Activated CD4-positive, alpha-beta memory T cell treated with anti-CD3 and anti-CD28 coated beads, Interleukin-2, amount 10 ng/mL, durations not matched to agents 7 days and 5 days (primary cell): ENCODE data around the gene AKR1C1. TPM values are rescaled to one million over a fixed set of nuclear protein-coding genes. Genes with fewer than 3 reads are reported as not detected.
"Not testable (repeated sequence)": the region's sequence is repeated elsewhere in the genome, so short reads cannot be mapped to it uniquely, and the experiment has no call there.

Experiments used
- CTCF ChIA-PET: fragments of 350-600 bp; sonication (Branson Sonifier 250); formaldehyde crosslinking; loops from one replicate; lab custom pipeline; 2021; ENCODE audit warnings: antibody characterized with exemption, inconsistent platforms; lab: Charles Lee
- POLR2A ChIA-PET: fragments of 350-600 bp; sonication (Branson Sonifier 250); formaldehyde crosslinking; loops from one replicate; lab custom pipeline; 2021; ENCODE audit warnings: antibody characterized with exemption; lab: Charles Lee
- DNase-seq: peaks from one replicate; pipeline ENCODE4 v3.0.0-alpha.2; 2020
- H3K27ac Mint-ChIP-seq: one replicate; pipeline ENCODE4 v1.8.0; 2021; ENCODE audit warnings: mild to moderate bottlenecking, mixed read lengths
- H3K27me3 Mint-ChIP-seq: one replicate; pipeline ENCODE4 v1.8.0; 2021; ENCODE audit warnings: mixed read lengths
- H3K36me3 Mint-ChIP-seq: one replicate; pipeline ENCODE4 v1.8.0; 2021; ENCODE audit warnings: low read depth, mixed read lengths
- H3K4me1 Mint-ChIP-seq: one replicate; pipeline ENCODE4 v1.8.0; 2021; ENCODE audit warnings: mixed read lengths
- H3K4me3 Mint-ChIP-seq: one replicate; pipeline ENCODE4 v1.8.0; 2021; ENCODE audit warnings: mild to moderate bottlenecking, mixed read lengths
- H3K9me3 Mint-ChIP-seq: one replicate; pipeline ENCODE4 v1.8.0; 2021; ENCODE audit warnings: mixed read lengths
- total RNA-seq, 2 experiments: library from RNA; stranded (reverse); gene quantifications; one replicate each; pipeline ENCODE4 v1.2.3, GENCODE V29; 2021

Gene AKR1C1
- total RNA-seq, 2 experiments from 2014 or later, result 0.33 to 0.85 TPM

- H3K9me3 Mint-ChIP-seq, CTCF ChIA-PET, H3K4me3 Mint-ChIP-seq, DNase-seq, POLR2A ChIA-PET, H3K27ac Mint-ChIP-seq, H3K27me3 Mint-ChIP-seq, H3K36me3 Mint-ChIP-seq, H3K4me1 Mint-ChIP-seq: not testable (repeated sequence)
These were observed 40.8 kb downstream of the AKR1C1 start for GRCh38 chr10:5004030-5004385.

GRCh38 chr10:5004501-5004900 is 41.3 kb downstream of the AKR1C1 start:
- H3K4me3 Mint-ChIP-seq, H3K27ac Mint-ChIP-seq, H3K27me3 Mint-ChIP-seq, H3K36me3 Mint-ChIP-seq, H3K9me3 Mint-ChIP-seq, H3K4me1 Mint-ChIP-seq, DNase-seq, POLR2A ChIA-PET, CTCF ChIA-PET: not testable (repeated sequence)

GRCh38 chr10:5008857-5009548 is 45.8 kb downstream of the AKR1C1 start:
- H3K4me1 Mint-ChIP-seq, H3K9me3 Mint-ChIP-seq, H3K27me3 Mint-ChIP-seq, H3K4me3 Mint-ChIP-seq, H3K36me3 Mint-ChIP-seq, CTCF ChIA-PET, POLR2A ChIA-PET, DNase-seq, H3K27ac Mint-ChIP-seq: not testable (repeated sequence)

GRCh38 chr10:5010043-5010442 is 46.8 kb downstream of the AKR1C1 start:
- H3K4me1 Mint-ChIP-seq, H3K27me3 Mint-ChIP-seq, DNase-seq, POLR2A ChIA-PET, CTCF ChIA-PET, H3K9me3 Mint-ChIP-seq, H3K36me3 Mint-ChIP-seq, H3K4me3 Mint-ChIP-seq, H3K27ac Mint-ChIP-seq: not testable (repeated sequence)

- POLR2A ChIA-PET, H3K4me1 Mint-ChIP-seq, H3K36me3 Mint-ChIP-seq, CTCF ChIA-PET, H3K9me3 Mint-ChIP-seq, H3K27me3 Mint-ChIP-seq, DNase-seq, H3K4me3 Mint-ChIP-seq, H3K27ac Mint-ChIP-seq: not testable (repeated sequence)
These were observed 48.2 kb downstream of the AKR1C1 start for GRCh38 chr10:5011392-5011791.

GRCh38 chr10:5012595-5012994 is 49.4 kb downstream of the AKR1C1 start:
- no peak overlapping the region for H3K4me3 Mint-ChIP-seq
- H3K9me3 Mint-ChIP-seq, result no peaks in the 10 kb centered on the region
- no peak overlapping the region for H3K27ac Mint-ChIP-seq
- no peaks in the 10 kb centered on the region for H3K4me1 Mint-ChIP-seq
- no peaks in the 10 kb centered on the region for H3K36me3 Mint-ChIP-seq
- peaks cover 6% of the 10 kb centered on the region for H3K27me3 Mint-ChIP-seq
- ChIA-PET CTCF (no interaction called here), POLR2A (no interaction called here)
- no peak for DNase-seq

GRCh38 chr10:5013385-5013784 is 50.2 kb downstream of the AKR1C1 start:
- POLR2A ChIA-PET, result no interaction called here
- no peaks in the 10 kb centered on the region for H3K9me3 Mint-ChIP-seq
- DNase-seq, result no peak
- H3K4me1 Mint-ChIP-seq, result no peaks in the 10 kb centered on the region
- H3K27me3 Mint-ChIP-seq, result peaks cover 8% of the 10 kb centered on the region
- H3K36me3 Mint-ChIP-seq, result no peaks in the 10 kb centered on the region
- CTCF ChIA-PET, result no interaction called here
- H3K4me3 Mint-ChIP-seq, result no peak overlapping the region
- no peak overlapping the region for H3K27ac Mint-ChIP-seq

GRCh38 chr10:5014200-5014910 is 51.1 kb downstream of the AKR1C1 start:
- DNase-seq, H3K9me3 Mint-ChIP-seq: not testable (repeated sequence)

GRCh38 chr10:5014936-5015335 is 51.7 kb downstream of the AKR1C1 start:
- Mint-ChIP-seq H3K27me3 (peaks cover 8% of the 10 kb centered on the region), H3K27ac (no peak overlapping the region), H3K9me3 (no peaks in the 10 kb centered on the region), H3K4me3 (no peak overlapping the region), H3K4me1 (no peaks in the 10 kb centered on the region), H3K36me3 (no peaks in the 10 kb centered on the region)
- POLR2A ChIA-PET, result no interaction called here
- CTCF ChIA-PET, result no interaction called here
- DNase-seq, result no peak

More at GRCh38 chr10:5014200-5014910, 51.1 kb downstream of the AKR1C1 start:
- H3K36me3 Mint-ChIP-seq, H3K27ac Mint-ChIP-seq, CTCF ChIA-PET, H3K4me3 Mint-ChIP-seq, H3K4me1 Mint-ChIP-seq, POLR2A ChIA-PET, H3K27me3 Mint-ChIP-seq: not testable (repeated sequence)

GRCh38 chr10:5018134-5018533 is 54.9 kb downstream of the AKR1C1 start:
- Mint-ChIP-seq H3K36me3 (no peaks in the 10 kb centered on the region), H3K27ac (no peak overlapping the region), H3K4me1 (peaks cover 9% of the 10 kb centered on the region), H3K4me3 (no peak overlapping the region), H3K27me3 (peaks cover 4% of the 10 kb centered on the region), H3K9me3 (no peaks in the 10 kb centered on the region)
- DNase-seq, result no peak
- CTCF ChIA-PET, result no interaction called here
- POLR2A ChIA-PET, result no interaction called here

GRCh38 chr10:5018671-5019277 is 55.6 kb downstream of the AKR1C1 start:
- H3K4me3 Mint-ChIP-seq, H3K4me1 Mint-ChIP-seq, H3K36me3 Mint-ChIP-seq, DNase-seq, H3K27ac Mint-ChIP-seq, CTCF ChIA-PET, H3K9me3 Mint-ChIP-seq, POLR2A ChIA-PET, H3K27me3 Mint-ChIP-seq: not testable (repeated sequence)

- DNase-seq, POLR2A ChIA-PET, H3K9me3 Mint-ChIP-seq, H3K4me1 Mint-ChIP-seq, H3K4me3 Mint-ChIP-seq, H3K36me3 Mint-ChIP-seq, H3K27me3 Mint-ChIP-seq, CTCF ChIA-PET, H3K27ac Mint-ChIP-seq: not testable (repeated sequence)
These were observed 56.8 kb downstream of the AKR1C1 start for GRCh38 chr10:5019770-5020612.

GRCh38 chr10:5021624-5022290 is 58.5 kb downstream of the AKR1C1 start:
- POLR2A ChIA-PET, H3K27ac Mint-ChIP-seq, H3K4me3 Mint-ChIP-seq, H3K36me3 Mint-ChIP-seq, CTCF ChIA-PET, H3K4me1 Mint-ChIP-seq, H3K9me3 Mint-ChIP-seq, DNase-seq, H3K27me3 Mint-ChIP-seq: not testable (repeated sequence)
